ENCODE measurements around the gene THRA. TPM values are rescaled to one million over a fixed set of nuclear protein-coding genes. Genes with fewer than 3 reads are reported as not detected.
A peak's percentile ranks its signal among the peaks of the same experiment; 100 is the strongest.

THRA gene
- total RNA-seq, 1 experiment from 2014 or later, result 10.1 TPM

GRCh38 chr17:40025991-40026815, 36.6 kb upstream of the THRA start:
- Histone ChIP-seq H4K20me1 (ENCODE audit: control insufficient read depth, insufficient read depth, insufficient read length) (no peaks in the 10 kb centered on the region), H3K14ac (ENCODE audit: insufficient read depth, low read length) (no peak overlapping the region; the same call in 1 of the 2 replicates), H3K18ac (ENCODE audit: insufficient read length, low read depth, low read length) (no peak overlapping the region), H2AK5ac (ENCODE audit: insufficient read length, low read length) (no peak overlapping the region), H2BK5ac (ENCODE audit: insufficient read length, low read length) (no peak overlapping the region), H2BK20ac (ENCODE audit: low read depth, low read length, poor library complexity, severe bottlenecking) (no peak overlapping the region), H2AFZ (ENCODE audit: low read length) (no peak overlapping the region), H2BK12ac (ENCODE audit: insufficient read length, low read depth, low read length) (no peak overlapping the region), H3K23me2 (ENCODE audit: insufficient read length, low read depth, low read length, poor library complexity, severe bottlenecking) (no peaks in the 10 kb centered on the region), H3K4ac (ENCODE audit: low read depth, low read length) (no peak overlapping the region), H4K5ac (ENCODE audit: insufficient read length, low read depth, low read length) (no peak overlapping the region), H3K9me3 (ENCODE audit: control insufficient read depth, low read depth, low read length) (no peaks in the 10 kb centered on the region), H3K79me2 (ENCODE audit: insufficient read depth, low read length) (no peaks in the 10 kb centered on the region), H2BK15ac (ENCODE audit: low read depth, low read length) (no peak overlapping the region), H2BK120ac (ENCODE audit: low read depth, low read length, poor library complexity, severe bottlenecking) (no peak overlapping the region), H3K9ac (ENCODE audit: extremely low read depth, insufficient read length, low read length) (no peak overlapping the region), H3K4me2 (ENCODE audit: insufficient read depth, insufficient read length, low read length) (no peak overlapping the region), H3K27ac (ENCODE audit: insufficient read length, low read depth, low read length) (no peak overlapping the region), H3K23ac (ENCODE audit: insufficient read length, low read depth, low read length) (no peak overlapping the region), H3T11ph (ENCODE audit: low read length) (no peak overlapping the region), H3K27me3 (ENCODE audit: insufficient read depth, low read length) (no peaks in the 10 kb centered on the region), H3K56ac (ENCODE audit: insufficient read length, low read depth, low read length) (no peak overlapping the region), H4K91ac (ENCODE audit: insufficient read length, low read depth, low read length) (no peak overlapping the region), H3K79me1 (ENCODE audit: insufficient read depth, low read depth, low read length, poor library complexity, severe bottlenecking) (no peaks in the 10 kb centered on the region), H4K8ac (replicated peaks; ENCODE audit: insufficient read length, low read depth, low read length) (no peak overlapping the region), H3K4me1 (ENCODE audit: insufficient read depth, low read length) (no peaks in the 10 kb centered on the region)
- H3K27ac Mint-ChIP-seq, result no peak overlapping the region; a peak in 2 of 7 replicates
- peak overlapping the region in 1 of 2 experiments; percentile 12; a peak in 1 of 5 replicates for H3K4me3 Mint-ChIP-seq
- TF ChIP-seq CTCF (conservative IDR thresholded peaks at IDR 0.05), result no peak
- no peaks in the 10 kb centered on the region for H3K9me3 Mint-ChIP-seq
- no peak for DNase-seq
- H3K4me1 Mint-ChIP-seq, result peaks cover 1 to 7% of the 10 kb centered on the region in 2 experiments; a peak in 2 of 4 replicates
- H3K27me3 Mint-ChIP-seq (ENCODE audit: low read depth), result no peaks in the 10 kb centered on the region
- H3K36me3 Mint-ChIP-seq (ENCODE audit: insufficient read depth in 1 of 3, low read depth in 3 of 3), result peaks cover 35 to 75% (median 68%) of the 10 kb centered on the region in 3 experiments; a peak in 6 of 7 replicates
- no CpG with 5 or more reads among the region's 22 CpGs for WGBS (ENCODE audit: extremely low coverage, insufficient read length, low lambda C conversion rate)
